ENCODE data around the gene RPL7L1.

DNA sequence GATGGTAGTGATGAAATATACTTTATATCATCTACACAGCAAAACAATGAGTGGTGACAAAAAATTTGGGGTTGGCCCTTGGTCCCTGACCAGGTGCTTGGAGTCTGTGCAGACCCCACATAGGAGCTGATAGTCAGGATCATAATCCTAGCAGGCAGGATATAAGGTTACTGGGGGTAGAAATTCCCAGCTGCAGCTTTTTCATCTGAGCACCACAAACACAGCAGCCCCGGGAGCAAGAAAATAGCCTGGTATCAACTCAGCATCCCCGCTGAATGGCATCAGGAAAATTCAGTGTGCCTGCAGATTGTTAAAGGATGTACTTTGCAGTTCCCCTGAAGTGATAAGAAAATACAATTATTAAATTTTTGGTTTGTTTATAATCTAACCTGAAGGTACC lies 27.8 kb upstream of the RPL7L1 start:
- TF ChIP-seq, protein P1, sequence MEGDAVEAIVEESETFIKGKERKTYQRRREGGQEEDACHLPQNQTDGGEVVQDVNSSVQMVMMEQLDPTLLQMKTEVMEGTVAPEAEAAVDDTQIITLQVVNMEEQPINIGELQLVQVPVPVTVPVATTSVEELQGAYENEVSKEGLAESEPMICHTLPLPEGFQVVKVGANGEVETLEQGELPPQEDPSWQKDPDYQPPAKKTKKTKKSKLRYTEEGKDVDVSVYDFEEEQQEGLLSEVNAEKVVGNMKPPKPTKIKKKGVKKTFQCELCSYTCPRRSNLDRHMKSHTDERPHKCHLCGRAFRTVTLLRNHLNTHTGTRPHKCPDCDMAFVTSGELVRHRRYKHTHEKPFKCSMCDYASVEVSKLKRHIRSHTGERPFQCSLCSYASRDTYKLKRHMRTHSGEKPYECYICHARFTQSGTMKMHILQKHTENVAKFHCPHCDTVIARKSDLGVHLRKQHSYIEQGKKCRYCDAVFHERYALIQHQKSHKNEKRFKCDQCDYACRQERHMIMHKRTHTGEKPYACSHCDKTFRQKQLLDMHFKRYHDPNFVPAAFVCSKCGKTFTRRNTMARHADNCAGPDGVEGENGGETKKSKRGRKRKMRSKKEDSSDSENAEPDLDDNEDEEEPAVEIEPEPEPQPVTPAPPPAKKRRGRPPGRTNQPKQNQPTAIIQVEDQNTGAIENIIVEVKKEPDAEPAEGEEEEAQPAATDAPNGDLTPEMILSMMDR (conservative IDR thresholded peaks at IDR 0.05) = no peak
- TF ChIP-seq ZFX (IDR thresholded peaks at IDR 0.05) = no peak
